ENCODE measurements around the gene MPHOSPH9. TPM values are rescaled to one million over a fixed set of nuclear protein-coding genes. Genes with fewer than 3 reads are reported as not detected.

The MPHOSPH9 gene
- total RNA-seq, 3 donors from 2014 or later = 35.9 to 42.3 (median 37.5) TPM

DNA sequence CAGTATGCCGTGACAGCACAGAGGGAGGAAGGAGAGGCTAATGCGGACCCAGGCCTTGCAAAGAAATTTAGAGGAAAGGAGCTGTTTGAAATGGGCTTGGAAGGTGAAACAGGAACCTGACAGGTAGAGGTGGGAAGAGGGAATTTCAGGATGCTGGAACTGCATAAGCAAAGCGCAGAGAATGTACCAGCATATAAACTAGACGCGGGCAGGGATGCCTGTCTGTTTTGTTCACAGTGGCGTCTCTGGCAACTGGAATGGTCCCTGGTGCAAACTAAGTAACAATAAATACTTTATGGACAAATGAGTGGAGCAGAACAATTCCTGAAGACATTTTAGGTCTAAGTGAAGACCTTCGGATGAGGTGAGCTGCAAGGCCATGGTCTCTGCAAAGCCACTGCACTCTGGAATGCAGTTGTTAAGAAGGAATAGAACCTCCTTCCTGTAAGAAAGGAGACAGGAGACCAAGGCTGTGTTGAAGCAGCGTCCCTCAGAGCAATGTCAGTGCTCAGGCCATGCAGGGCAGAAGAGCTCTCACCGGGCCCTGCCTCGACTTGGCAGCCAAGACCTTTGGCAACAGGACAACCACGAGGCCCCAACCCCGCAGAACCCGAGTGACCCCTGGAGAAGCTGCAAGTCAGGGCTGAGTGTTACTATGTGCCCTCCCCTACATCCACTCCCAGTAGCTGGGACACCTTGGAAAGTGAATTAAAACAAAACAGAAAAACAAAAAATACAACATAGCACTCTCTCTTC is 124.8 kb downstream of the MPHOSPH9 start:
- Mint-ChIP-seq H3K4me3 (no peak overlapping the region), H3K36me3 (ENCODE audit: insufficient read depth) (peaks cover 10% of the 10 kb centered on the region), H3K9me3 (no peaks in the 10 kb centered on the region), H3K4me1 (ENCODE audit: low read depth) (peaks cover 56% of the 10 kb centered on the region), H3K27me3 (ENCODE audit: low read depth) (no peaks in the 10 kb centered on the region)
- ATAC-seq (no peak), DNase-seq (no peak)

DNA sequence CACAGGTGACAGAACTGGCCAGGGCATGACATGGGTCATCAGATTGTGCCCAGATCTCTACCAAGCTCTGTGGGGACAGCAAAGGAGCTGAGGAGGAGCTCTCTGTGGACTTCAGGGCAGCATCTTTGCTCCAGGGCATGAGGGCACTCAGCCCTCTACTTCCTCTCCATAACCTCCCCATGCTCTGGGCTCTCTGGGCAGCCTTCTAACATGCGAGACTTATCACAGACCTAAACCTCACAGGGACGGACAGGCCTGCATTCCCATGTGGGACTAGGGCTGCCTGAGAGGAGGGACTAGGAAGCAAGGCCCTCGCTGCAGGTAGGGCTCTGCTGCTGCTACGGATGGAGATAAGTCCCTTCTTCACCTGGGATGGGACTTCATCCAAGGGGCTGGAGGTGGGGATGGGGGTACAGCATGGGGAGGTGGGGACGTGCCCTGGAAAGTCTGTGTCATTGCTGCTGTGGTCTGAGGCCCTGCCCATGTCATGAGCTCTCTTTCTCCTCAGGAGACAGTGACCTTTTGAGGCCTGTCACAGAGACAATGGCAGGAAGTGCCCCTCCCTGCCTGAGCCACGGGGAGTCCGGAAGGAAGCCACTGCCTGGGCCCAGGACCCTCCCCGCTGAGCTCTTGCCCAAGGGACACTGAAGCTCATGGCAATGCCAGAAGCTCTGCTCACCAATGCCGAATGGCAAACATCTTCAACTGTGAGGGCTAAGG is 126.1 kb downstream of the MPHOSPH9 start:
- Mint-ChIP-seq H3K4me1 (ENCODE audit: low read depth) (peaks cover 60% of the 10 kb centered on the region), H3K4me3 (peak overlapping the region; percentile 54), H3K9me3 (no peaks in the 10 kb centered on the region), H3K36me3 (ENCODE audit: insufficient read depth) (peaks cover 10% of the 10 kb centered on the region), H3K27me3 (ENCODE audit: low read depth) (no peaks in the 10 kb centered on the region)
- peak; percentile 89 for ATAC-seq
- DNase-seq = peak; percentile 50

DNA sequence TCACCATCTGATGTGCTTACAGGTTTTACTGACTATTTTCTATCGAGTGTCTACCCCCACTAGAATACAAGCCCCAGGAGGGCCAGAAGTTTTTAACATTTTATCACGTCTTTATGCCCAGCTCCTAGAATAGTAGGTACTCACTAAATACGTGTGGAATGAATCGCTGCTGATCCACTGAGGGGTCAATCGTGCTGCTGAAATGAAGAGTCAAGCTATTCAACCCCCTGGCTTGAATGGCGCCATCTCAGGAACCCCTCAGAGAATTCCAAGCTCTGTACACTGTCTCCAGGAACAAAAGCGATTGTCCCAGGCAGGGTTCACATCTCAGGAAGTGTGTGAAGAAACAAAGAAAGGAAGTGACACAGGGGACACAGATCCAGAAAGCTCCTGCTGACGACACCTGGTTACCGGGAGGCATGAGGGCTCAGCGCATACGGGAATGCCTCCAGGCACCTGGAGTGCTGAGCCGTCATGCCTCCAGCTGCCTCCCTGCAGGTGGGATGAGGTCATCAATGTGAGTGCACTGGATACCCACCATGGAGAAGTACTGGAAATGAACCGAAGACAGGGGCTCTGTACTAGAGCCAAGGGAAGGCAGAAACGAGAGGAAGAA is 127.6 kb downstream of the MPHOSPH9 start:
- no peak for ATAC-seq
- DNase-seq = no peak
- Mint-ChIP-seq H3K4me3 (no peak overlapping the region), H3K4me1 (ENCODE audit: low read depth) (peaks cover 52% of the 10 kb centered on the region), H3K27me3 (ENCODE audit: low read depth) (no peaks in the 10 kb centered on the region), H3K36me3 (ENCODE audit: insufficient read depth) (peaks cover 10% of the 10 kb centered on the region), H3K9me3 (no peaks in the 10 kb centered on the region)

DNA sequence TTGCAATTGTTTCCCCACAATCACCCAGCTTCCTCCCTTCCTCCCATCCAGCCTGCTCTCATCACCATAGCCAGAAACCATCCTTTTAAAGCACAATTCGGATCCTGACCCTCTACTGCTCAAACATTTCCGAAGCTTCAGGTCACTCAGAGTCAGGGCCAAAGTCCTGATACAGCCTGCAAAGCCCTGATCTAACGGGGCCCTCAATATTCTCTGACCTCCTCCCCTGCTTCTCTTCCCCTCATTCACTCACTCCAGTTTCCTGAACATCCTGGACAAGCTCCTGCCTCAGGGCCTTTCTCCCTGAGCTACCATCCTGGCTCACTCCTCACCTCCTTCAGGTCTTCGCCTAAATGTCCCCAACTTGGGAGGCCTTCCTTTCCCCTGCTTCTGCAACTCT is 128.1 kb downstream of the MPHOSPH9 start:
- Mint-ChIP-seq H3K4me1 (ENCODE audit: low read depth) (peaks cover 52% of the 10 kb centered on the region), H3K9me3 (no peaks in the 10 kb centered on the region), H3K27me3 (ENCODE audit: low read depth) (no peaks in the 10 kb centered on the region), H3K4me3 (no peak overlapping the region), H3K36me3 (ENCODE audit: insufficient read depth) (peaks cover 8% of the 10 kb centered on the region)
- DNase-seq (no peak), ATAC-seq (no peak)

Other genes starting within 250 kb of the MPHOSPH9 start
- 1 to 10 TPM; 7.3 to 9.3 (median 9.2) TPM for gene PITPNM2, start 82.1 kb downstream of the MPHOSPH9 start, total RNA-seq
- 10 to 100 TPM; 16.7 to 17.7 (median 17.4) TPM for gene MTRFR, start 295 bp upstream of the MPHOSPH9 start, total RNA-seq
- 10 to 100 TPM; 44.7 to 67.9 (median 53.4) TPM for gene CDK2AP1, start 38.7 kb upstream of the MPHOSPH9 start, total RNA-seq
- gene SBNO1, start 131.7 kb upstream of the MPHOSPH9 start, total RNA-seq = 10 to 100 TPM; 40.9 to 45.5 (median 44.0) TPM
- 10 to 100 TPM; 37.1 to 39.4 (median 39.2) TPM for gene KMT5A, start 151.0 kb upstream of the MPHOSPH9 start, total RNA-seq
- gene RILPL2, start 203.5 kb upstream of the MPHOSPH9 start, total RNA-seq = 10 to 100 TPM; 17.0 to 22.4 (median 20.6) TPM
- gene SNRNP35, start 225.0 kb upstream of the MPHOSPH9 start, total RNA-seq = 10 to 100 TPM; 15.5 to 20.4 (median 17.2) TPM